Liver (tissue), 3 donors: ENCODE measurements around the gene EZR.

Experiments
- GABPA ChIP-seq, 2 donors: IDR thresholded peaks in 1 of 2; conservative IDR thresholded peaks in 1 of 2; 2 replicates each; pipeline ENCODE4 v1.6.1; 2016; ENCODE audit warnings: antibody characterized with exemption in 2 of 2, mild to moderate bottlenecking in 1 of 2, moderate library complexity in 1 of 2
- RAD21 ChIP-seq, 2 donors: IDR thresholded peaks; 2 replicates each; pipeline ENCODE4 v1.6.1; 2016; ENCODE audit warnings: antibody characterized with exemption in 2 of 2, mild to moderate bottlenecking in 2 of 2
- SP1 ChIP-seq: IDR thresholded peaks from 2 replicates; pipeline ENCODE4 v1.6.1; 2018; ENCODE audit warnings: antibody characterized with exemption, mild to moderate bottlenecking
- TAF1 ChIP-seq: conservative IDR thresholded peaks from 2 replicates; pipeline ENCODE4 v1.6.1; 2016; ENCODE audit warnings: antibody characterized with exemption, mild to moderate bottlenecking
- YY1 ChIP-seq: IDR thresholded peaks from 2 replicates; pipeline ENCODE4 v1.6.1; 2016; ENCODE audit warnings: antibody characterized with exemption, mild to moderate bottlenecking
- TF ChIP-seq, protein P1 (sequence below): IDR thresholded peaks from 2 replicates; pipeline ENCODE4 v1.6.1; 2016; ENCODE audit warnings: antibody characterized with exemption
- TF ChIP-seq, protein P2 (sequence below): fragments of 150-350 bp; IDR thresholded peaks from 2 replicates; pipeline ENCODE4 v1.5.1; 2017; ENCODE audit warnings: improper control_type of control experiment, low read depth, low read length; ENCODE audit not compliant: missing input control
- donor health status: healthy.
- donor health status: healthy.

DNA sequence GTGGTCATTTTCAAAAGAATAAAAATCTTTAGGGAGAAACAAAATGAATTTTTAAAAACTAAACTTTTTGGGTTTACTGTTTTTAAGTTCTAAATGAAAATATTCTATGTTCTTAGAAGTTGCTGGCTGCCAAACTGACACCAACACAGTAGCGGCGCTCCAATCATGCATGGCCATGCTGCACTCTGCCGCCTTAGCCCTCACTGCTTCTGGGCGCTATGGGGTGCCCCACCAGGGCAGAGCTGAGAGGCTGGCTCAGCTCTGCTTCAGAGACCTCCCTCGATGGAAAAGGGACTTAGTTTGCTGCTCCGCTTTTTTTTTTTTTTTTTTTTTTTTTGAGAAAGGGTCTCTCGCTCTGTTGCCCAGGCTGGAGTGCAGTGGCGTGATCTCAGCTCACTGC, 20.9 kb downstream of the EZR start:
- TF ChIP-seq RAD21 (IDR thresholded peaks at IDR 0.05) (no peak), GABPA (IDR thresholded peaks at IDR 0.05 in 1 of 2, conservative IDR thresholded peaks at IDR 0.05 in 1 of 2) (no peak), TAF1 (no peak), YY1 (no peak), SP1 (no peak)
- TF ChIP-seq, protein P1, sequence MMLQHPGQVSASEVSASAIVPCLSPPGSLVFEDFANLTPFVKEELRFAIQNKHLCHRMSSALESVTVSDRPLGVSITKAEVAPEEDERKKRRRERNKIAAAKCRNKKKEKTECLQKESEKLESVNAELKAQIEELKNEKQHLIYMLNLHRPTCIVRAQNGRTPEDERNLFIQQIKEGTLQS, result no peak
- TF ChIP-seq, protein P2, sequence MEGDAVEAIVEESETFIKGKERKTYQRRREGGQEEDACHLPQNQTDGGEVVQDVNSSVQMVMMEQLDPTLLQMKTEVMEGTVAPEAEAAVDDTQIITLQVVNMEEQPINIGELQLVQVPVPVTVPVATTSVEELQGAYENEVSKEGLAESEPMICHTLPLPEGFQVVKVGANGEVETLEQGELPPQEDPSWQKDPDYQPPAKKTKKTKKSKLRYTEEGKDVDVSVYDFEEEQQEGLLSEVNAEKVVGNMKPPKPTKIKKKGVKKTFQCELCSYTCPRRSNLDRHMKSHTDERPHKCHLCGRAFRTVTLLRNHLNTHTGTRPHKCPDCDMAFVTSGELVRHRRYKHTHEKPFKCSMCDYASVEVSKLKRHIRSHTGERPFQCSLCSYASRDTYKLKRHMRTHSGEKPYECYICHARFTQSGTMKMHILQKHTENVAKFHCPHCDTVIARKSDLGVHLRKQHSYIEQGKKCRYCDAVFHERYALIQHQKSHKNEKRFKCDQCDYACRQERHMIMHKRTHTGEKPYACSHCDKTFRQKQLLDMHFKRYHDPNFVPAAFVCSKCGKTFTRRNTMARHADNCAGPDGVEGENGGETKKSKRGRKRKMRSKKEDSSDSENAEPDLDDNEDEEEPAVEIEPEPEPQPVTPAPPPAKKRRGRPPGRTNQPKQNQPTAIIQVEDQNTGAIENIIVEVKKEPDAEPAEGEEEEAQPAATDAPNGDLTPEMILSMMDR, result no peak
